LNCaP clone FGC (cell line): Measurements from ENCODE around the gene CRIP1.

ENCODE experiments used
- DNase-seq: peaks from one replicate; pipeline ENCODE4 v3.0.0-alpha.2; 2011; ENCODE audit warnings: low read depth
- H3K4me3 ChIP-seq: 2 replicates; pipeline ENCODE4 v1.5.1; 2011; ENCODE audit warnings: mild to moderate bottlenecking, low read depth, low read length, control low read depth
- CTCF ChIP-seq: IDR thresholded peaks from 2 replicates; pipeline ENCODE4 v1.5.1; 2012; ENCODE audit warnings: mild to moderate bottlenecking; ENCODE audit not compliant: control insufficient read depth, insufficient read depth; ENCODE audit errors: extremely low read depth

The CRIP1 gene

DNA sequence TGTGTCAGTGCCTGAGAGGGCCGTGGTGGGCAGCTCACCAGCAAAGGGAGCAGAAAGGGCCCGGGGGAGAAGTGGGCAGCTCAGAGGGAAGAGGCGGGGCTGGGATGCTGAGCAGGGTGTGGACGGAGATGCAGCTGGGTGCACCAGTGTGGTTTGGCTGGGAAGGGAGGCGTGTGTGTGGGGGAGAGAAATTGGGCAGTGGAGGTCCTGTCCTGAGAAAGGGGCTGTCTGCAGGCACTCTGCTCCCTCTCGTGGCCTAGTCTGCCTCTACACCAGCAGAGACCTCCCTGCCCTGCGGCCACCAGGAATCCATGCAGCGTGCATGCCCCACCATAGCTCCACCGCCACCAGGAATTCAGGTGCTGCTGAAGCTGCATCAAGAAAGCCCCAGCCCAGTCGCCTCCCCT, 46.1 kb downstream of the CRIP1 start:
- 0 out of 2 replicates have a peak, but pooled peaks have one; percentile 16 for TF ChIP-seq CTCF
- no peak for DNase-seq
- no peak overlapping the region for H3K4me3 ChIP-seq

DNA sequence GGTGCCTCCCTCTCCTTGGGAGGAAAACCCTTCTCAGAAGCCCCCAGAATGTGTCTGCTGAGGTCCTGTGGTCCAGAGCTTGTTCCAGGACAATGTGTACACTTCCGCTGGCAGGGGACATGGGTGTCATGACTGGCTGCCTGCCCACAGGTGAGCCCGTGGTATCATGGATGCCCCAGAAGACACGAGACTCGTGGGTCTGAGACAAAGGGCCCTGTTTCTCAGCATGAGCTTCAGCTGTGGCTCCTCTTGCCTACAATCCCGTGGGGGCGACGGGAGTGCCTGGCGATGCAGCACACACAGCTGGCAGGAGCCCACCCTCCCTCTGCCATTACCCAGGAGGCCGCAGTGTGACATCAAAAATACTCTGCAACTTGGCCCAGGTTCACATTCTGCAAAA, 46.7 kb downstream of the CRIP1 start:
- TF ChIP-seq CTCF, result no peak
- H3K4me3 ChIP-seq, result no peak overlapping the region
- no peak for DNase-seq

DNA sequence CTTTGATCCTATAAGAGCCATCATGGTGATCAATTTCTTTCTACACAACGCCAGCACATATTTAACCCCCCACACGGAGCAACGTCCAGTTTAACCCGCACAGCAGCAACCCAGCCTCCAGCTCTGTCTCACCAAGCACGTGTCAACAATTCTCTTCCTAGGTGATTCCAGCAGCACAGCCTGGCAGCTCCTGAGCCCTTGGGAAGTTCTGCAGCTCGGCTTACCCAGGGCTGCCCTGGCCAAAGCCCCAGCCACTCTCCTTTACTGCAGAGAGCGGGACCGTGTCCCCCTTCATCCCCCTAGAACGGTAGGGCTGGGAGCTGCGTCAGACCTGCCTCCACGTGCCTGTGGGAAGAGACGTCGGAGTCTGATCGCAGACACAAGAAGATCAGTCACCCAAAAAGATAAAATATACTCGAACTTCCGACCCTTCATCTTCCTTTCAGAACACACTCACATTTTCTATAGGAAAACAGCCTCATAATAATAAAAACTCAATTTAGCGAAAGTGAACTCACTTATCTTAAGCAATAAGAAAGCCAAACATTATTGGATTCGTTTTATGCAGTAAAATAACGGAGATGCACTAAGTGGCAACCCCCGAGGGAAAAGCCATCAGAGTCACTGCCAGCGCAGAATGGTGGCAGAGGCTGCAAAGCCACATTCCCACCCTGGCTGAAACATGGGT, 47.3 kb downstream of the CRIP1 start:
- TF ChIP-seq CTCF, result no peak
- H3K4me3 ChIP-seq, result no peak overlapping the region
- no peak for DNase-seq

- TF ChIP-seq CTCF, result no peak
- DNase-seq, result no peak
- H3K4me3 ChIP-seq, result no peak overlapping the region
Observed at GRCh38 chr14:105534586-105534985, 47.9 kb downstream of the CRIP1 start.

DNA sequence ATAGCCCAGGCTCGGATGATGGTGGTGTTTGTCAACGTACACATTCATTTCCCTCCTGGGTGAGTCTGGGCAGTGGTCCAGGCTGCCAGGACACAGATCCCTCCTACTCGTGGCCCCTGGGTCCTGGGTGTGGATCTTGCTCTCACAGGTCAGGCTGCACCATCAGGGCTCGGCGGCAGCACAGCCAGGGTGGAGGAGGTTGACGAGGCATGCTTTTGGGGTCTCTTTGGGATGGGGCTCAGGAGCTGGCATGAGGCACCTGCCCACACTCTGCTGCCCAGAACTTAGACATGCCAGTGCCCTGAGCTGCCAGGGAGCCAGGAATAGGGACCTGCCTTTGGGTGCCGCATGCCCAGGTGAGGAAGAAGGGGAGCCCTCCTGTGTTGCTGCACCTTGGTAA, 49.4 kb downstream of the CRIP1 start:
- H3K4me3 ChIP-seq, result no peak overlapping the region
- no peak for TF ChIP-seq CTCF
- DNase-seq, result no peak

GRCh38 chr14:105536691-105537579, 50.2 kb downstream of the CRIP1 start:
- H3K4me3 ChIP-seq, result no peak overlapping the region
- no peak for DNase-seq
- no peak for TF ChIP-seq CTCF
